Hematopoietic multipotent progenitor cell treated with erythropoietin and hydrocortisone succinate and interleukin-3 and kit ligand, for 8 days (in vitro differentiated cells): Measurements from ENCODE around the gene ARSJ.
A peak's percentile ranks its signal among the peaks of the same experiment; 100 is the strongest.
"Not testable (repeated sequence)": the region's sequence is repeated elsewhere in the genome, so short reads cannot be mapped to it uniquely, and the experiment has no call there.

Experiments used
- DNase-seq: peaks from one replicate; pipeline ENCODE4 v3.0.0-alpha.2; 2015

The ARSJ gene

GRCh38 chr4:113955411-113955810 is 24.0 kb downstream of the ARSJ start:
- DNase-seq, result no peak

- no peak for DNase-seq
Measured at GRCh38 chr4:113953888-113954287, 25.6 kb downstream of the ARSJ start.

GRCh38 chr4:113952452-113953029 is 26.9 kb downstream of the ARSJ start:
- peak; percentile 34 for DNase-seq

- DNase-seq, result no peak
Measured at GRCh38 chr4:113951263-113951662, 28.2 kb downstream of the ARSJ start.

- no peak for DNase-seq
Measured at GRCh38 chr4:113950207-113950606, 29.2 kb downstream of the ARSJ start.

- no peak for DNase-seq
Measured at GRCh38 chr4:113947484-113947883, 32.0 kb downstream of the ARSJ start.

- no peak for DNase-seq
Measured at GRCh38 chr4:113945906-113946305, 33.5 kb downstream of the ARSJ start.

- no peak for DNase-seq
Measured at GRCh38 chr4:113943863-113944262, 35.6 kb downstream of the ARSJ start.

GRCh38 chr4:113943085-113943484 is 36.4 kb downstream of the ARSJ start:
- no peak for DNase-seq

- no peak for DNase-seq
Measured at GRCh38 chr4:113941836-113942235, 37.6 kb downstream of the ARSJ start.

GRCh38 chr4:113940103-113940502 is 39.3 kb downstream of the ARSJ start:
- not testable (repeated sequence) for DNase-seq

GRCh38 chr4:113935190-113935589 is 44.3 kb downstream of the ARSJ start:
- DNase-seq, result no peak

GRCh38 chr4:113924706-113925105 is 54.7 kb downstream of the ARSJ start:
- DNase-seq, result not testable (repeated sequence)

GRCh38 chr4:113921089-113921794 is 58.2 kb downstream of the ARSJ start:
- no peak for DNase-seq

GRCh38 chr4:113919611-113920010 is 59.8 kb downstream of the ARSJ start:
- no peak for DNase-seq

GRCh38 chr4:113919145-113919544 is 60.3 kb downstream of the ARSJ start:
- DNase-seq, result no peak

GRCh38 chr4:113908829-113909228 is 70.6 kb downstream of the ARSJ start:
- DNase-seq, result no peak

- no peak for DNase-seq
Measured at GRCh38 chr4:113907559-113907958, 71.9 kb downstream of the ARSJ start.

- no peak for DNase-seq
Measured at GRCh38 chr4:113905301-113905700, 74.1 kb downstream of the ARSJ start.

- no peak for DNase-seq
Measured at GRCh38 chr4:113904877-113905276, 74.6 kb downstream of the ARSJ start.

GRCh38 chr4:113901994-113902787 is 77.3 kb downstream of the ARSJ start:
- no peak for DNase-seq

- DNase-seq, result no peak
Measured at GRCh38 chr4:113899271-113900070, 80.0 kb downstream of the ARSJ start.

GRCh38 chr4:113893546-113893945 is 85.9 kb downstream of the ARSJ start:
- no peak for DNase-seq
